ENCODE results near the gene S100P.
"Not testable (repeated sequence)": the region's sequence is repeated elsewhere in the genome, so short reads cannot be mapped to it uniquely, and the experiment has no call there.

Gene S100P

GRCh38 chr4:6693231-6694176 is at the start of gene S100P:
Gene S100P, plus strand, starts transcription at chr4:6693878. Its CDS starts 55 bp downstream, at chr4:6693933.
- no peak for DNase-seq (ENCODE audit: low read depth)

GRCh38 chr4:6644792-6645530 is 48.7 kb upstream of the S100P start:
- DNase-seq (ENCODE audit: low read depth): no peak

GRCh38 chr4:6647169-6647568 is 46.5 kb upstream of the S100P start:
- no peak for DNase-seq (ENCODE audit: low read depth)

- DNase-seq (ENCODE audit: low read depth): no peak
Measured at GRCh38 chr4:6647582-6648230, 46.0 kb upstream of the S100P start.

GRCh38 chr4:6649216-6649615 is 44.5 kb upstream of the S100P start:
- no peak for DNase-seq (ENCODE audit: low read depth)

GRCh38 chr4:6654211-6654610 is 39.5 kb upstream of the S100P start:
- DNase-seq (ENCODE audit: low read depth): not testable (repeated sequence)

- not testable (repeated sequence) for DNase-seq (ENCODE audit: low read depth)
Measured at GRCh38 chr4:6655291-6655690, 38.4 kb upstream of the S100P start.

GRCh38 chr4:6655924-6656323 is 37.8 kb upstream of the S100P start:
- DNase-seq (ENCODE audit: low read depth): no peak

- no peak for DNase-seq (ENCODE audit: low read depth)
Measured at GRCh38 chr4:6657242-6658208, 36.2 kb upstream of the S100P start.

- no peak for DNase-seq (ENCODE audit: low read depth)
Measured at GRCh38 chr4:6658209-6658595, 35.5 kb upstream of the S100P start.

GRCh38 chr4:6658597-6659075 is 35.0 kb upstream of the S100P start:
- peak; percentile 39 for DNase-seq (ENCODE audit: low read depth)

GRCh38 chr4:6659897-6660296 is 33.8 kb upstream of the S100P start:
- DNase-seq (ENCODE audit: low read depth): no peak

GRCh38 chr4:6660430-6660829 is 33.2 kb upstream of the S100P start:
- DNase-seq (ENCODE audit: low read depth): no peak

GRCh38 chr4:6662591-6662990 is 31.1 kb upstream of the S100P start:
- DNase-seq (ENCODE audit: low read depth): no peak

GRCh38 chr4:6663596-6664393 is 29.9 kb upstream of the S100P start:
- DNase-seq (ENCODE audit: low read depth): no peak

- DNase-seq (ENCODE audit: low read depth): no peak
Measured at GRCh38 chr4:6665320-6665654, 28.4 kb upstream of the S100P start.

GRCh38 chr4:6668391-6668790 is 25.3 kb upstream of the S100P start:
- DNase-seq (ENCODE audit: low read depth): no peak

- no peak for DNase-seq (ENCODE audit: low read depth)
Measured at GRCh38 chr4:6671648-6672047, 22.0 kb upstream of the S100P start.

GRCh38 chr4:6672131-6672530 is 21.5 kb upstream of the S100P start:
- DNase-seq (ENCODE audit: low read depth): no peak

GRCh38 chr4:6672541-6673190 is 21.0 kb upstream of the S100P start:
- DNase-seq (ENCODE audit: low read depth): not testable (repeated sequence)

All from activated T-cell treated with anti-CD3 and anti-CD28 coated beads for 48 hours (primary cell).